HepG2 (cell line): ENCODE data around the gene UBQLN4. TPM values are rescaled to one million over a fixed set of nuclear protein-coding genes. Genes with fewer than 3 reads are reported as not detected.

Source experiments
- AHR ChIP-seq: IDR thresholded peaks from 2 replicates; pipeline ENCODE4 v1.6.1; 2018; ENCODE audit warnings: missing genetic modification reagents, missing compliant biosample characterization
- ARNT2 ChIP-seq: sonication (generic); formaldehyde crosslinking; IDR thresholded peaks from 2 replicates; pipeline ENCODE4 v1.8.0; 2022; ENCODE audit warnings: mild to moderate bottlenecking, low read depth, missing genetic modification reagents, moderate library complexity
- CTCF ChIP-seq: sonication (generic); formaldehyde crosslinking; IDR thresholded peaks from 2 replicates; pipeline ENCODE4 v1.5.0; 2020; ENCODE audit warnings: mild to moderate bottlenecking, missing genetic modification reagents, moderate library complexity
- FOXK1 ChIP-seq: sonication (generic); formaldehyde crosslinking; IDR thresholded peaks from 2 replicates; pipeline ENCODE4 v1.4.0; 2020; ENCODE audit warnings: low read depth, missing genetic modification reagents, borderline replicate concordance
- GFI1 ChIP-seq: sonication (generic); formaldehyde crosslinking; IDR thresholded peaks from 2 replicates; pipeline ENCODE4 v1.5.0; 2020; ENCODE audit warnings: missing genetic modification reagents, mild to moderate bottlenecking, borderline replicate concordance
- POLR2G ChIP-seq: fragments of 200-400 bp; formaldehyde crosslinking; IDR thresholded peaks from 2 replicates; pipeline ENCODE4 v1.6.1; 2018; ENCODE audit warnings: mild to moderate bottlenecking, low read depth, low read length, moderate library complexity
- RBFOX2 ChIP-seq: fragments of 200-400 bp; formaldehyde crosslinking; IDR thresholded peaks from 2 replicates; pipeline ENCODE4 v1.6.1; 2017; ENCODE audit warnings: low read depth, mild to moderate bottlenecking, low read length
- SOX5 ChIP-seq: IDR thresholded peaks from 2 replicates; pipeline ENCODE4 v1.6.1; 2016; ENCODE audit warnings: borderline replicate concordance
- U2AF1 ChIP-seq: fragments of 200-400 bp; formaldehyde crosslinking; optimal IDR thresholded peaks from 2 replicates; pipeline ENCODE3; 2017; ENCODE audit warnings: mild to moderate bottlenecking, low read depth, low read length
- ZBTB7B ChIP-seq: sonication (generic); formaldehyde crosslinking; IDR thresholded peaks from 2 replicates; pipeline ENCODE4 v1.4.0; 2020; ENCODE audit warnings: missing genetic modification reagents
- ZMYM4 ChIP-seq: sonication (generic); formaldehyde crosslinking; IDR thresholded peaks from 2 replicates; pipeline ENCODE4 v1.8.1; 2023; ENCODE audit warnings: mild to moderate bottlenecking, missing genetic modification reagents
- ZNF160 ChIP-seq: sonication (generic); formaldehyde crosslinking; IDR thresholded peaks from 2 replicates; pipeline ENCODE4 v1.8.0; 2022; ENCODE audit warnings: mild to moderate bottlenecking, inconsistent platforms, missing genetic modification reagents
- ZNF746 ChIP-seq: sonication (generic); formaldehyde crosslinking; IDR thresholded peaks from 2 replicates; pipeline ENCODE4 v1.8.0; 2022; ENCODE audit warnings: mild to moderate bottlenecking, missing genetic modification reagents
- ZNF772 ChIP-seq: sonication (generic); formaldehyde crosslinking; IDR thresholded peaks from 2 replicates; pipeline ENCODE4 v1.5.0; 2020; ENCODE audit warnings: mild to moderate bottlenecking, missing genetic modification reagents
- ZNF788 ChIP-seq: sonication (generic); formaldehyde crosslinking; IDR thresholded peaks from 2 replicates; pipeline ENCODE4 v1.5.0; 2020; ENCODE audit warnings: mild to moderate bottlenecking, missing genetic modification reagents, borderline replicate concordance
- ZNF83 ChIP-seq: sonication (generic); formaldehyde crosslinking; IDR thresholded peaks from 2 replicates; pipeline ENCODE4 v1.4.0; 2020; ENCODE audit warnings: missing genetic modification reagents, mild to moderate bottlenecking, borderline replicate concordance
- polyA plus RNA-seq, 8 experiments: library from polyadenylated mRNA; depleted of rRNA in 3 of 8; stranded (reverse) in 7 of 8; unstranded in 1 of 8; fragments of >200 nt; fragmentation: Illumina TruSeq in 4 of 8; extraction: Trizol in 4 of 8; gene quantifications; 2 replicates each; pipeline versions ENCODE4 v1.2.1 to v1.2.3, GENCODE V29; 2011 to 2016; ENCODE audit warnings: low read depth in 4 of 8, missing spikeins in 1 of 8, mixed read lengths in 1 of 8; ENCODE audit not compliant: insufficient read depth in 1 of 8
- total RNA-seq, 5 experiments: library from RNA; depleted of rRNA; stranded (reverse); fragments of >200 nt; fragmentation: Illumina TruSeq; extraction: Trizol; gene quantifications; 2 replicates each; pipeline ENCODE4 v1.2.3, GENCODE V29; 2016; ENCODE audit warnings: low read depth in 1 of 5
- TF ChIP-seq, protein P1 (sequence below): sonication (generic); formaldehyde crosslinking; IDR thresholded peaks from 2 replicates; pipeline ENCODE4 v1.5.0; 2020; ENCODE audit warnings: mild to moderate bottlenecking, missing genetic modification reagents, borderline replicate concordance
- TF ChIP-seq, protein P2 (sequence below): IDR thresholded peaks from 2 replicates; pipeline ENCODE4 v1.6.1; 2012; ENCODE audit warnings: inconsistent platforms
- TF ChIP-seq, protein P3 (sequence below): sonication (generic); formaldehyde crosslinking; conservative IDR thresholded peaks from 2 replicates; pipeline ENCODE4 v1.8.1; 2023; ENCODE audit warnings: missing genetic modification reagents
- TF ChIP-seq, protein P4 (sequence below): sonication (generic); formaldehyde crosslinking; conservative IDR thresholded peaks from 2 replicates; pipeline ENCODE4 v1.4.0; 2020; ENCODE audit warnings: missing genetic modification reagents

The UBQLN4 gene
- total and polyA plus RNA-seq, 2 of the 13 experiments (the other 11 are each of a cell fraction or from before 2014, with no cell fraction given): 31.5 to 39.8 TPM

- TF ChIP-seq POLR2G (0 out of 2 replicates have a peak, but pooled peaks have one; percentile 18), ZNF83 (CRISPR knock-in tag) (peak; percentile 71; the same call in 1 of the 2 replicates), ARNT2 (CRISPR knock-in tag) (peak; percentile 34; the same call in 1 of the 2 replicates), FOXK1 (CRISPR knock-in tag) (no peak), ZBTB7B (CRISPR knock-in tag) (peak; percentile 78), RBFOX2 (peak; percentile 57; the same call in 1 of the 2 replicates), ZNF772 (CRISPR knock-in tag) (peak; percentile 52; the same call in 1 of the 2 replicates), ZNF746 (no peak; the same call in 1 of the 2 replicates), SOX5 (peak; percentile 14; the same call in 1 of the 2 replicates), ZNF160 (no peak), GFI1 (peak; percentile 59; the same call in 1 of the 2 replicates), AHR (0 out of 2 replicates have a peak, but pooled peaks have one; percentile 64), U2AF1 (no peak), ZNF788 (CRISPR knock-in tag) (0 out of 2 replicates have a peak, but pooled peaks have one; percentile 29), CTCF (CRISPR knock-in tag) (peak; percentile 74), ZMYM4 (0 out of 2 replicates have a peak, but pooled peaks have one; percentile 12)
- TF ChIP-seq, protein P1, sequence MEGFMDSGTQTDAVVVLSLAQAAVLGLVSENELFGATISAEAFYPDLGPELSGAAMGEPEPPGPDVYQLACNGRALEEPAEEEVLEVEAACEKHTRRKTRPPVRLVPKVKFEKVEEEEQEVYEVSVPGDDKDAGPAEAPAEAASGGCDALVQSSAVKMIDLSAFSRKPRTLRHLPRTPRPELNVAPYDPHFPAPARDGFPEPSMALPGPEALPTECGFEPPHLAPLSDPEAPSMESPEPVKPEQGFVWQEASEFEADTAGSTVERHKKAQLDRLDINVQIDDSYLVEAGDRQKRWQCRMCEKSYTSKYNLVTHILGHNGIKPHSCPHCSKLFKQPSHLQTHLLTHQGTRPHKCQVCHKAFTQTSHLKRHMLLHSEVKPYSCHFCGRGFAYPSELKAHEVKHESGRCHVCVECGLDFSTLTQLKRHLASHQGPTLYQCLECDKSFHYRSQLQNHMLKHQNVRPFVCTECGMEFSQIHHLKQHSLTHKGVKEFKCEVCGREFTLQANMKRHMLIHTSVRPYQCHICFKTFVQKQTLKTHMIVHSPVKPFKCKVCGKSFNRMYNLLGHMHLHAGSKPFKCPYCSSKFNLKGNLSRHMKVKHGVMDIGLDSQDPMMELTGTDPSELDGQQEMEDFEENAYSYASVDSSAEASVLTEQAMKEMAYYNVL (CRISPR knock-in tag): 0 out of 2 replicates have a peak, but pooled peaks have one; percentile 53
- TF ChIP-seq, protein P2, sequence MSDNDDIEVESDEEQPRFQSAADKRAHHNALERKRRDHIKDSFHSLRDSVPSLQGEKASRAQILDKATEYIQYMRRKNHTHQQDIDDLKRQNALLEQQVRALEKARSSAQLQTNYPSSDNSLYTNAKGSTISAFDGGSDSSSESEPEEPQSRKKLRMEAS: peak; percentile 17; the same call in 1 of the 2 replicates
- TF ChIP-seq, protein P3, sequence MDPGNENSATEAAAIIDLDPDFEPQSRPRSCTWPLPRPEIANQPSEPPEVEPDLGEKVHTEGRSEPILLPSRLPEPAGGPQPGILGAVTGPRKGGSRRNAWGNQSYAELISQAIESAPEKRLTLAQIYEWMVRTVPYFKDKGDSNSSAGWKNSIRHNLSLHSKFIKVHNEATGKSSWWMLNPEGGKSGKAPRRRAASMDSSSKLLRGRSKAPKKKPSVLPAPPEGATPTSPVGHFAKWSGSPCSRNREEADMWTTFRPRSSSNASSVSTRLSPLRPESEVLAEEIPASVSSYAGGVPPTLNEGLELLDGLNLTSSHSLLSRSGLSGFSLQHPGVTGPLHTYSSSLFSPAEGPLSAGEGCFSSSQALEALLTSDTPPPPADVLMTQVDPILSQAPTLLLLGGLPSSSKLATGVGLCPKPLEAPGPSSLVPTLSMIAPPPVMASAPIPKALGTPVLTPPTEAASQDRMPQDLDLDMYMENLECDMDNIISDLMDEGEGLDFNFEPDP (CRISPR knock-in tag): 0 out of 2 replicates have a peak, but pooled peaks have one; percentile 21
- TF ChIP-seq, protein P4, sequence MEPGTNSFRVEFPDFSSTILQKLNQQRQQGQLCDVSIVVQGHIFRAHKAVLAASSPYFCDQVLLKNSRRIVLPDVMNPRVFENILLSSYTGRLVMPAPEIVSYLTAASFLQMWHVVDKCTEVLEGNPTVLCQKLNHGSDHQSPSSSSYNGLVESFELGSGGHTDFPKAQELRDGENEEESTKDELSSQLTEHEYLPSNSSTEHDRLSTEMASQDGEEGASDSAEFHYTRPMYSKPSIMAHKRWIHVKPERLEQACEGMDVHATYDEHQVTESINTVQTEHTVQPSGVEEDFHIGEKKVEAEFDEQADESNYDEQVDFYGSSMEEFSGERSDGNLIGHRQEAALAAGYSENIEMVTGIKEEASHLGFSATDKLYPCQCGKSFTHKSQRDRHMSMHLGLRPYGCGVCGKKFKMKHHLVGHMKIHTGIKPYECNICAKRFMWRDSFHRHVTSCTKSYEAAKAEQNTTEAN (CRISPR knock-in tag): 0 out of 2 replicates have a peak, but pooled peaks have one; percentile 28
These were observed 483 bp downstream of the UBQLN4 start (continued) for GRCh38 chr1:156052862-156053767.
